Endothelial cell of umbilical vein (primary cell): Measurements from ENCODE around the gene NAPB.

Source experiments
- MYC ChIP-seq: IDR thresholded peaks from one replicate; pipeline ENCODE4 v1.6.1; 2011; ENCODE audit warnings: mild to moderate bottlenecking, low read depth, low read length
- POLR2AphosphoS5 ChIP-seq: IDR thresholded peaks from 2 replicates; pipeline ENCODE4 v1.6.1; 2012; ENCODE audit warnings: low read depth, mild to moderate bottlenecking, control low read depth, low read length, moderate library complexity; ENCODE audit not compliant: insufficient read depth
- TF ChIP-seq, protein P1 (sequence below), 2 donors: IDR thresholded peaks; 1 replicate in 1 of 2; 2 replicates in 1 of 2; pipeline ENCODE4 v1.5.1; 2011; ENCODE audit warnings: low read length in 2 of 2, mild to moderate bottlenecking in 2 of 2, moderate library complexity in 2 of 2, control low read depth in 1 of 2, inconsistent platforms in 1 of 2, low read depth in 1 of 2; ENCODE audit not compliant: insufficient read depth in 1 of 2; ENCODE audit errors: extremely low read depth in 1 of 2
- TF ChIP-seq, protein P2 (sequence below): IDR thresholded peaks from 2 replicates; pipeline ENCODE4 v1.6.1; 2011; ENCODE audit not compliant: insufficient read depth, insufficient read length

DNA sequence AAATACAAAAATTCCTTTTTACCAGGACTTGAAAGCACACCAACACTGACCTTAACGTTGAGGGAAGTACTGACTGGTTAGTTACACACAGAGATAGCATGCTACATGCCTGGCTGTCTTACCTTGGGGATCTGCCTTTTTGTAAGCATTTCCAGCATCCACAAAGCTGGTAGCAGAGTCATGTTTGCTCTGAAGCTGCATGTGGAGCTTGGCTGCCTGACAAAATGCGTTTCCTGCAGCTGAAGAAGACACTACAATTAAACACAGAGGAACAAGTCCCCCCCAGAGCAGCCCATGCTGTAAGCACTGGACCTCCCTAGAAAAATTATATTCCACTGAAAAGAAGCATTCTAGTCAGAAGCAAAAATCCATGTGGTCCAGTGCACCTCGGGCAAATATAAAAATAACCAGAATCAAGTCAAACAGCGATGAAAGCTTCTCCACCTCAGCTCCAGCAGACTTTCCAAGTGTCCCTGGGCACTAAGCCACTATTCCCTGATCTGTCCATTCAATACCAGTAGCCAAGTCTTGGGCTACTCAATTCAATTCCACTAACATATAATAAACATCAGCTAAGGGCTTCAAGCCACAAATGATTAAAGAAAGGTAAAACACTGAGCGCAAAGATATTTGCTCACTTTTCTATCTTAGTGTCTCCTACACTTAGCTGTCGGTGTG is 24.2 kb downstream of the NAPB start:
- TF ChIP-seq, protein P1, sequence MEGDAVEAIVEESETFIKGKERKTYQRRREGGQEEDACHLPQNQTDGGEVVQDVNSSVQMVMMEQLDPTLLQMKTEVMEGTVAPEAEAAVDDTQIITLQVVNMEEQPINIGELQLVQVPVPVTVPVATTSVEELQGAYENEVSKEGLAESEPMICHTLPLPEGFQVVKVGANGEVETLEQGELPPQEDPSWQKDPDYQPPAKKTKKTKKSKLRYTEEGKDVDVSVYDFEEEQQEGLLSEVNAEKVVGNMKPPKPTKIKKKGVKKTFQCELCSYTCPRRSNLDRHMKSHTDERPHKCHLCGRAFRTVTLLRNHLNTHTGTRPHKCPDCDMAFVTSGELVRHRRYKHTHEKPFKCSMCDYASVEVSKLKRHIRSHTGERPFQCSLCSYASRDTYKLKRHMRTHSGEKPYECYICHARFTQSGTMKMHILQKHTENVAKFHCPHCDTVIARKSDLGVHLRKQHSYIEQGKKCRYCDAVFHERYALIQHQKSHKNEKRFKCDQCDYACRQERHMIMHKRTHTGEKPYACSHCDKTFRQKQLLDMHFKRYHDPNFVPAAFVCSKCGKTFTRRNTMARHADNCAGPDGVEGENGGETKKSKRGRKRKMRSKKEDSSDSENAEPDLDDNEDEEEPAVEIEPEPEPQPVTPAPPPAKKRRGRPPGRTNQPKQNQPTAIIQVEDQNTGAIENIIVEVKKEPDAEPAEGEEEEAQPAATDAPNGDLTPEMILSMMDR (IDR thresholded peaks at IDR 0.05; ENCODE audit: extremely low read depth in 1 of 2, insufficient read depth in 1 of 2, low read depth in 1 of 2, low read length in 2 of 2): no peak
- TF ChIP-seq MYC: no peak
- TF ChIP-seq POLR2AphosphoS5: no peak
- TF ChIP-seq, protein P2, sequence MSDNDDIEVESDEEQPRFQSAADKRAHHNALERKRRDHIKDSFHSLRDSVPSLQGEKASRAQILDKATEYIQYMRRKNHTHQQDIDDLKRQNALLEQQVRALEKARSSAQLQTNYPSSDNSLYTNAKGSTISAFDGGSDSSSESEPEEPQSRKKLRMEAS: no peak
